ENCODE measurements around the gene PSMD10. TPM values are rescaled to one million over a fixed set of nuclear protein-coding genes. Genes with fewer than 3 reads are reported as not detected.
A peak's percentile ranks its signal among the peaks of the same experiment; 100 is the strongest.

The PSMD10 gene
- 190 and 201 TPM in 2 replicates for total RNA-seq (2014; rRNA removed; shearing (Covaris generic))

DNA sequence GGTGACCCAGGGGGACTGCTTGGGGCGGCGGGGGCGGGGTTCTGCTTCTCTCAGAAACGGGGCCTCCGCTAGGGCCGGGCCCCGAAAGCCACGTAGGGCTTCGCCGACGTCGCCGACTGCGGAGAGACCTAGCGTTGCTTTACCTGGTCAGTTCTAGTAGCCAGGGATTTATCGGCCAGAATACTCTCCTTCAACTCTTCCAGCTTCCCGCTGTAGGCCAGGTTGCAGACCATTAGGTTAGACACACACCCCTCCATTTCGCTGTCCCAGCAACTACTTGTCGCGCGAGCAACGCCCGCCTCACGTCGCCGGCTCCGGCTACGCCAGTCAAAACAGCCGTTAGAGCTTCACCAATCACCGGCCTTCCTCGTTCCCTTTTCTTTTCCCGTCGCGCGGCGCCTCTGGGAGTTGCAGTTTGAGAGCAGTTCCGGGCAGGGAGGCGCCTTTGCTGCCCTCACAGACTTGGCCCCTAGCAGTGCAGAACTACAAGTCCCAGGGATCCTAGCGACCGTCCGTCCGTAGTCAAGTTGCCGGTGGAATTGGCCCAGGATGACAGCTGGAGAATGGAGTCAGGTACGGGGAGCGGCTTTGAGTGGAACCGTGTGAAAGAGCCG is at the start of gene PSMD10, which contains the start of gene ATG4A:
PSMD10 (minus strand) TSS at position 279 of the 614 bp plus-strand sequence; CDS start at position 257, 22 bp downstream.
ATG4A (plus strand) TSS at position 515 of the 614 bp plus-strand sequence; CDS start at position 564, 49 bp downstream.
- DNase-seq (ENCODE audit: low spot score), result peak; percentile 94

- DNase-seq (ENCODE audit: low spot score), result no peak
These were observed 47.7 kb upstream of the PSMD10 start for GRCh38 chrX:108138814-108139702.

DNA sequence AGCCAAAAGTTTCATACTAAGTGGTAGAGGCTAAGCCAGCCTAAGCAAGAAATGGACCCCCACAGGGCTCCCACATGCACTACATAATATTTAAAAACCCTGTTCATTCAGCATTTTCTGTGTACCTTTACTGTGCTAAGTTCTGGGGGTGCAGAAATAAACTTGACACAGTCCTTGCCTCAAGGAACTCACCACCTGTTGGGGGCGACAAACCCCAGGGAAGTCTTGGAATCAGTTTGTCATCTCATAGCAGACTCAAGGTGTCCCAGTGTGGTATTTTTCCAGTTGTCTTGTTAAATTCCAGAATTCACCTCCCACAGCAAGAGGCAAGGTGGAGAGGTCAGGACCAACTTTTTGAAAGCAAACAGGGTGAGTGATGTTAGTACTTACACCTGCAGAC is 43.4 kb upstream of the PSMD10 start:
- DNase-seq (ENCODE audit: low spot score), result no peak

GRCh38 chrX:108132876-108133275 is 41.5 kb upstream of the PSMD10 start:
- no peak for DNase-seq (ENCODE audit: low spot score)

GRCh38 chrX:108132034-108132433 is 40.7 kb upstream of the PSMD10 start:
- DNase-seq (ENCODE audit: low spot score), result no peak

- no peak for DNase-seq (ENCODE audit: low spot score)
These were observed 40.1 kb upstream of the PSMD10 start for GRCh38 chrX:108131471-108131870.

DNA sequence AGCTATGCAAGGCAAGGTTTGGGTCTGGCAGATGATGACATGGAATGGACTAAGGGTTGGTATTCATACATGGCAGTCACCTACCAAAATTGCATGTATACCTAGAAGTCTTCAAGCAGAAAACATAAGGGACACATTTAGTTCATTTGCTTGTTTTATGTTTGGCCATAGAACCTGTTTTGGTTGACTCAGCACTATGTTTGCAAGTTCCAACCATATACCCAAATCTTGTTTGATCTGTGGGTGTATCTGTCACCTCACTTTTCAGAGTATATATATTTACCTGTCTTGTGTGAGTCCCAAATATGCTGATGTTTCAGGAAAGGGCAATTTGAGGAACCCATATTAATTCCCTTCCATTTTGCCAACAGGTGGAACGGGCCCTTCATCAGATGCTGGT is 39.5 kb upstream of the PSMD10 start:
- DNase-seq (ENCODE audit: low spot score), result no peak

DNA sequence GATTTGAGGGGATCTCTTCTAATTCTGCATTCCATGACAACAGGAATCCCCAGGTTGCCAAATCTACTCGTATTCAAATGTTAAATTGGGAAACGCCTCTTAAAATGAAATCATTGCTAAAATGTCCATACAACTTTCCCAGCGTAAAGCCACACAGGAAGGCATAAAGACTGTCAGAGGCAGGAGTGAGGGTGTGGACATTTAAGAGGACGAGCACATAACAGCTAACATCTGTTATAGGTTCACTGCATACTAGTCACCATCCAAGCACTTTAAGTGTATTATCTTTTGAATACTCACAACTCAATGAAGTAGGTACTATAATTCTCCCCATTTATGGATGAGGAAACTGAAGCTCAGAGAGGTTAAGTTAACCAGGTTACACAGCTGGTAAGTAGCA is 35.8 kb upstream of the PSMD10 start:
- DNase-seq (ENCODE audit: low spot score), result no peak

- DNase-seq (ENCODE audit: low spot score), result no peak
These were observed 35.3 kb upstream of the PSMD10 start for GRCh38 chrX:108126661-108127060.

DNA sequence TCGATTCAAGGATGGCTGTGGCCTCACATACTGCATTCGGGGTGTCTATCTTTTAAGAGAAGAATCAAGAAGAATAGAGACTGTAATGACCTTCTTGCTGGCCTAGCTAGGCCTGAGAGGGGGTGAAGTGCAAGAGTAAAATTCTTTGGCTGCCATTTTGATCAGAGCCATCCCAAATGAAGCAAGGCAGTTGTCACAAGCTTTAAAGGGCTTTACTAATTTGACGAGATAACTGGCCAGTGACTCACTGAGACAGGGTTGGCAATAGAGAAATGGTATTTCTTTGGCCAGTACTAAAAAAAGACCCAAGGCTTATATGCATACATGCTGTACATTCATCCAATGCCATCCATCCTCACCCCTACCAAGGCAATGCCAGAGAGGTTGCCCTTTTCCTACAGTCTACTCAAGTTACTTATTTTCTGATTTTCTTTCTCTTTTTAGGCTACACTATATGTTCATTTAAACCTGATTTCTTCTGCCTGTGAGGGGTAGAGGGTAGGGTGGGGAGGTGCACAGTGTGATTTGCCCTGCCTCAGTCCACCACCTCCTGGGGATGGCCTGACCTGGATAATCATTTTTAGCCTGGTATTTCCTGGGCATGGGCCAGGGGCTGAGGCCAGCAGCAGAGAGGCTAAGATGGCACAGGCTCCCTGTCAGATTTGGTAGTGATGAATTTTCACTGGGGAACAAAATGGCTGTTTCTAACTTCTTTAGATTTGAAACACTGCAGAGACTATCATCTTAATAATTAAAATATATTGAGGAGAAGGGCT is 32.4 kb upstream of the PSMD10 start:
- no peak for DNase-seq (ENCODE audit: low spot score)

- no peak for DNase-seq (ENCODE audit: low spot score)
These were observed 31.4 kb upstream of the PSMD10 start for GRCh38 chrX:108122748-108123147.

- DNase-seq (ENCODE audit: low spot score), result no peak
These were observed 29.9 kb upstream of the PSMD10 start for GRCh38 chrX:108121291-108121690.

- no peak for DNase-seq (ENCODE audit: low spot score)
These were observed 26.6 kb upstream of the PSMD10 start for GRCh38 chrX:108117988-108118387.

DNA sequence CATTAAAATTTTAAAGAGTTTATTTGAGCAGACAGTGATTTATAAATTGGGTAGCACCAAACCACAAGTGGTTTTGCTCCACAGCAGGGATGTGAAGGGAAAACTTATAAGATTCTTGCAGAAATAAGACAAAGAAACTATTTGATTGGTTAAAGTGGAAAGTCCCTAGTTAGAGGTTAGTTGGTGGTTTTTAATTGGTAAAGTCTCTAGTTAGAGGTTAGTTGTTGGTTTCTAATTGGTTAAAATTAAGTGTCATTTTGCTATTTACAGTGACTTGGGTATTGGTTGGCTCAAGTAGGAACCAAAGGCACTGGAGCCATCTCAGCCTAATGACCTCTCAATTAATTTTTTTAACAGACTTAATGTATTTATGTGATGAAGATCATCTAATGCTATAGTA is 23.2 kb upstream of the PSMD10 start:
- no peak for DNase-seq (ENCODE audit: low spot score)

- DNase-seq (ENCODE audit: low spot score), result no peak
These were observed 14.1 kb upstream of the PSMD10 start for GRCh38 chrX:108105473-108105872.

GRCh38 chrX:108097380-108097779 is 6.0 kb upstream of the PSMD10 start:
- DNase-seq (ENCODE audit: low spot score), result no peak

DNA sequence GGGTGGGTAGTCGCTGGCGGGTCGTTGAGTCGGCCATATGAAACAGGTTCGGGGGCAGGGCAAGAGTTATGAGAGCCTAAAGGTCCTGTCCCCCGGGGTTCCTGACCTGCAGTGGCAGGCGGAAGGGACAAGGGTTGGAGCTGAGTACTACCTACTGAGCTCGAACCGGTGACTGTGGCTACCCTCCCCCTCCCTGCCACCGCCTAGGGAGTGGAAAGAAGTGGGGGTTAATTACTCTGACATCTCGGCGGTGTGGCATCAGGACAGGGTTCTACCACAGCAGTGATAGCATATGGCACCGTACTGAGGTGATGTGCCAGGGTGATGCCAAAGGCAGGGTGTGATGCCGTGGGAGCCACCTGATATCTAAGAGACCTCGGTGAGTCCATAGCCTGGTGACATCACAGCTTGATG is 543 bp upstream of the PSMD10 start:
- DNase-seq (ENCODE audit: low spot score), result peak; percentile 8

DNA sequence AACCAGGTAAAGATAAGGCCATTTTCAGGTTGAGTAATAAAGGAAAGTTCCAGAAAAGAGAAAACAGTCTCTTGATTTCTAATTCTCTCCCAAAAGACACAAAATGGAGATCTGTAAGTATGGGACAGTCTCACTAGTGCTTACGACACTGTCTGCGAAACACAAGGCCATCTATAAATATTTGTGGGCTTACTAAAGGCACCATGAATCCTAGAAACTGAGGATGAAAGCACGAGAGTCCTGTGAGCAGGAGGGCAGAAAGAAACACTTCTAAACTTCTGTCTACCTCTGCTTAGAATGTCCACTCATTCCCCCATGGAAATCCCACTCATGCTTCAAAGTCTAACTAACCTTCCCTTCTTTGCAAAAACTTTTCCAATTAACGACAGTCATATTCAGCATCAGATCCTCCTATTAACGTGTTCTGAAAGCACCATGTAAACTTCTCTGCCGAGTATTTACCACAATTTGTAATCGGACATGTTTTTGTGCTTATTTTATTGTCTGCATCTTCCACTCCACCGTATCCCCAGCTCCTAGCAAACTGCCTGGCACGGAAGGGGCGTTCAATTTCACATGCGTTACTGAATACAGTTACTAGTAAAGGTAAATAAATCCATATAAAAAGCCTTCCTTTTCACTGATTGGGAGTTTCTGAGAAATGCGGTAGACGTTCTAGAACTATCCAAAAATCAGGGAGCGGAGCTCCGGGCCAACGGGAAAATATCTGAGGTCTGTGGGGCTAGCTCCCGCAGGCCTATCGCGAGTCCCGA is 665 bp downstream of the PSMD10 start:
- DNase-seq (ENCODE audit: low spot score), result peak; percentile 6

DNA sequence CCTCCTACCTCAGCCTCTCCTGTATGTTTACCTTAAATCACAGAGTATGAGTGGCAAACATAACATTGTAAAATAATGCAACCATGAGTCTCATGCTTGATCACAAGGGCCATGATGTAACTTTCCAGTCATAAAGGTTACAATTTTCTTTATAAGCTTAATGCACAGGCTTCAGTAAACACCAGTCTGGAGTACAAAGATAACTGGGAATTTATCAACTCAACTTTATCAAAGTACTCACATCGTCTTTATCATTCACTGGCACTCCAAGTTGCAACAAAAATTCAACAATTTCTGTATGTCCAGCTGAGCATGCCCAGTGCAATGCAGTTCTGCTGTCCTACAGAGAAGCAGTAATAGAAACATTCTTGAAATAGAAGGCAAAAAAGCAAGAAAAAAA is 2.8 kb downstream of the PSMD10 start:
- no peak for DNase-seq (ENCODE audit: low spot score)

DNA sequence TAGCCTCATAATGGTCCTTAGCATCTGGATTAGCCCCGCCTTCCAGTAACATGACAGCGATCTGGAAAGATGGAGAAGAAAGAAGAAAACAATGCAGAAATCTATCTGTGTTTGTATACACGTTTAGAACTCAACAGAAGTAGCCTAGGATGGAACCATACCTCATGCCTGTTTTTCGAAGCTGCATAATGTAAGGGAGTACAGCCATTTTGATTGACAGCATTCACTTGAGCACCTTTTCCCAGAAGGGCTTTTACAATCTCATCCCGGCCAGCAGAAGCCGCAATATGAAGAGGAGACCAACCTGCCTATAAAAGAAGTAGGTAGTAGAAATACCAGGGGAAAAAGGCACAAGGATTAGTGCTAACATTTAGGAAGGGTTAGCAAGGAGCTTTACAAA is 3.5 kb downstream of the PSMD10 start:
- no peak for DNase-seq (ENCODE audit: low spot score)

DNA sequence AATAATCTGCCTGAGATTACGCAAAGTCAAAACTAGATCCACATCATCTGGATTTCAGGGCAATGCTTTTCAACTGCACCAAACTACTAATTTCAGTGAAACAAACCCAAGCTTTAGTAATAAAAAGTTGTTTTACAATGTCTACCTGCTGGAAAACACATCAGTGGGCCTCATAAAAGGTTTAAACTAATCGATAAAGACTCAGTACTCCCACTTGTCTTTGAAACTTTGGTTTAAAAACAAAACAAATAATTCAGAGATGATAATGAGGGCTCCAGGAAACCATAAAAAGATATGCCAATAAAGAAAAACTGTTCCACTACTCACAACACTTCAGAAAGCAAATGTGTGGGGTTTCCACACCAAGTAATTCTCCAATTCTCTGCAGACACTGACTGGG is 10.2 kb downstream of the PSMD10 start:
- DNase-seq (ENCODE audit: low spot score), result no peak
